ENCODE data around the gene PCSK6.

- TF ChIP-seq POLR2A (IDR thresholded peaks at IDR 0.05; ENCODE audit: control extremely low read depth in 1 of 2, low read depth in 2 of 2, low read length in 2 of 2) = no peak
- no peak for TF ChIP-seq YY1 (IDR thresholded peaks at IDR 0.05; ENCODE audit: low read depth, low read length)
- TF ChIP-seq CTCF (IDR thresholded peaks at IDR 0.05; ENCODE audit: control extremely low read depth in 1 of 3, insufficient read depth in 1 of 3, low read depth in 1 of 3, low read length in 3 of 3) = peak in 1 of 3 experiments; percentile 20; a peak in 1 of 4 replicates
- no peak for TF ChIP-seq SP2 (IDR thresholded peaks at IDR 0.05; ENCODE audit: low read length)
These were observed 212.9 kb downstream of the PCSK6 start for GRCh38 chr15:101276501-101277037.

All from H1 (cell line).